GM18909 (cell line): ENCODE results near the gene KIF24.
"Not testable (repeated sequence)": the region's sequence is repeated elsewhere in the genome, so short reads cannot be mapped to it uniquely, and the experiment has no call there.

Experiments
- ATAC-seq: cut with Tn5 transposase; IDR thresholded peaks from one replicate; pipeline ENCODE4 v1.9.1; 2021; ENCODE audit warnings: mild to moderate bottlenecking; ENCODE audit not compliant: unreplicated experiment, poor library complexity

The KIF24 gene

GRCh38 chr9:34367751-34368410 is 38.8 kb upstream of the KIF24 start:
- ATAC-seq: not testable (repeated sequence)

GRCh38 chr9:34366365-34366764 is 37.3 kb upstream of the KIF24 start:
- ATAC-seq: no peak

- ATAC-seq: no peak
Measured at GRCh38 chr9:34365282-34365681, 36.2 kb upstream of the KIF24 start.

GRCh38 chr9:34363619-34364351 is 34.7 kb upstream of the KIF24 start:
- no peak for ATAC-seq

GRCh38 chr9:34362614-34363214 is 33.6 kb upstream of the KIF24 start:
- no peak for ATAC-seq

GRCh38 chr9:34352957-34353356 is 23.9 kb upstream of the KIF24 start:
- not testable (repeated sequence) for ATAC-seq

- not testable (repeated sequence) for ATAC-seq
Measured at GRCh38 chr9:34352122-34352652, 23.1 kb upstream of the KIF24 start.

- ATAC-seq: no peak
Measured at GRCh38 chr9:34349324-34349723, 20.3 kb upstream of the KIF24 start.

GRCh38 chr9:34347800-34348158 is 18.7 kb upstream of the KIF24 start:
- no peak for ATAC-seq

GRCh38 chr9:34346873-34347799 is 18.1 kb upstream of the KIF24 start:
- no peak for ATAC-seq

- no peak for ATAC-seq
Measured at GRCh38 chr9:34343605-34344004, 14.5 kb upstream of the KIF24 start.

GRCh38 chr9:34343090-34343489 is 14.0 kb upstream of the KIF24 start:
- ATAC-seq: no peak

- no peak for ATAC-seq
Measured at GRCh38 chr9:34341659-34342295, 12.7 kb upstream of the KIF24 start.

- ATAC-seq: no peak
Measured at GRCh38 chr9:34338665-34339385, 9.8 kb upstream of the KIF24 start.

GRCh38 chr9:34338079-34338478 is 9.0 kb upstream of the KIF24 start:
- ATAC-seq: not testable (repeated sequence)

- no peak for ATAC-seq
Measured at GRCh38 chr9:34337403-34337802, 8.3 kb upstream of the KIF24 start.

GRCh38 chr9:34335376-34335775 is 6.3 kb upstream of the KIF24 start:
- ATAC-seq: no peak

- no peak for ATAC-seq
Measured at GRCh38 chr9:34334916-34335315, 5.8 kb upstream of the KIF24 start.

GRCh38 chr9:34334337-34334824 is 5.3 kb upstream of the KIF24 start:
- ATAC-seq: no peak
